SW 1271 (cell line): Measurements from ENCODE around the gene ATP9B.

Experiments used
- DNase-seq, 2 experiments: peaks; one replicate each; lab custom pipeline; 2025; lab: John Stamatoyannopoulos, UW

The ATP9B gene

DNA sequence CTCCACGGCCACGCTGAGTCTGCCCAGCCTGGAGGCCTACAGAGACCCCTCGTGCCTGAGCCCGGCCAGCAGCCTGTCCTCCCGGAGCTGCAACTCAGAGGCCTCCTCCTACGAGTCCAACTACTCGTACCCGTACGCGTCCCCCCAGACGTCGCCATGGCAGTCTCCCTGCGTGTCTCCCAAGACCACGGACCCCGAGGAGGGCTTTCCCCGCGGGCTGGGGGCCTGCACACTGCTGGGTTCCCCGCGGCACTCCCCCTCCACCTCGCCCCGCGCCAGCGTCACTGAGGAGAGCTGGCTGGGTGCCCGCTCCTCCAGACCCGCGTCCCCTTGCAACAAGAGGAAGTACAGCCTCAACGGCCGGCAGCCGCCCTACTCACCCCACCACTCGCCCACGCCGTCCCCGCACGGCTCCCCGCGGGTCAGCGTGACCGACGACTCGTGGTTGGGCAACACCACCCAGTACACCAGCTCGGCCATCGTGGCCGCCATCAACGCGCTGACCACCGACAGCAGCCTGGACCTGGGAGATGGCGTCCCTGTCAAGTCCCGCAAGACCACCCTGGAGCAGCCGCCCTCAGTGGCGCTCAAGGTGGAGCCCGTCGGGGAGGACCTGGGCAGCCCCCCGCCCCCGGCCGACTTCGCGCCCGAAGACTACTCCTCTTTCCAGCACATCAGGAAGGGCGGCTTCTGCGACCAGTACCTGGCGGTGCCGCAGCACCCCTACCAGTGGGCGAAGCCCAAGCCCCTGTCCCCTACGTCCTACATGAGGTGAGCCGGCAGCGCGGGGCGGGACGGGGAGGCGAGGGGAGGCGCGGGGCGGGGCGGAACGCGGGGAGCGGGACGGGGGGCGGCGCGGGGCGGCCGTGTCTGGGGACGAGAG, 341.8 kb downstream of the ATP9B start:
- no peak for DNase-seq

DNA sequence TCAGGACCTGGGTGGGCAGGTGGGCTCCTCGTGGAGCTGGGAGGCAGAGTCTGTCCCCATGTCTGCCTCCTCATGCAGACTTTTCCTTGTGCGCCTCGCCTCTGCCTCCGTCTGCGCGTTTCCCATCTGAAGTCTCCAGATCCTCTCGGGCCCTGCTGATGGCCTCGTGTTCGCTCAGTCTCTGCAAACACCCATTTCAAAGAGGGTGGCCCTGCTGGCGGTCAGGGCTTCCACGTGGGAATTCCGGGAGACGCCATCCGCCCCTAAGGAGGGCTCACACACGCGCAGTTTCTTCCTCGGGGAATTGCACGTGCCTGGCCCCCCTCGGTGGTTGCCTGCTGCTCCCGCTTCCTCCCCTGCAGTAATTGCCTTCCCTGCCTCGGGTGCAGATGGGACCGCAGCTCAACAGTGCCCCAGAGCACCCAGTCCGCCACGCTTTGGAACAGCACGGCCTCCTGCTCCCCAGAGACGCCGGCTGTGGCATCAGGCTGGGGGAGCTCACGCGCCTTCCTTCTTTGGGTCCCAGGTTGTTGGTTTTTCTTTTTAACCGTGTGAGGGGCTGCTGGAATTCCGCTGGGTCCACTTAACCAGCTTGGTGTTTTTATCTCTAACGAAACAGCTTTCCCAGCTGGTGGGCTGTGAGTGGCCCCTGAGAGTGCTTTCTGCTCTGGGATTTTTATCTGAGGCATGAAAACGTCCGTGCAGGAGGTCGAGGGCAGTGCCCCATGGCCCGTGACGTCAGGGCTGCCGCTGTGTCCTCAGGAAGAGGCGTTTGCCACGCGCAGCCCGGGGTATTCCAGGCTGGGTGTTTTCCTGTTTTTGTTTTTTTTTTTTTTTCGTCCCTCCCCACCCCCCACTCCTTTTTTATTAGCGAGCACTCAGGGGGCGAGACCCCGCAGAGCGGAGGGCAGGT, 342.7 kb downstream of the ATP9B start:
- DNase-seq: no peak

DNA sequence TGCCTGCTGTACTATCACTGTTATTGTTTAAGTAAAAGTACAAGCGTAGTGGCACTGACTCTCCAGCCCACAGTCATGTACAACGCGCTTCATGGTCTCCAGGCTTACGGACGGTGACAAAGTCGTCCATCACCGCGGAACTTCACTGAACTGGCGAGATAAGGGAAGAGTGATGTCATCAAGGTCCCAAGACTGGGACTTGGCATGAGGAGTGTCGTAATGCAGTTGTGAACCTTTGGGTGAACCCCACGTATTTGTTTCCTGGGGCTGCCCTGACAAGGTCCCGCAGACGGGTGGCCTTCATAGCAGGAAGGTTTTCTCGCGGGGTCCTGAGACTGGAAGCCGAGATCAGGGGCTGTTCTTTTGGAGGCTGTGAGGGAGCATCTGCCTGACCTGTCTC, 343.8 kb downstream of the ATP9B start:
- DNase-seq: no peak

DNA sequence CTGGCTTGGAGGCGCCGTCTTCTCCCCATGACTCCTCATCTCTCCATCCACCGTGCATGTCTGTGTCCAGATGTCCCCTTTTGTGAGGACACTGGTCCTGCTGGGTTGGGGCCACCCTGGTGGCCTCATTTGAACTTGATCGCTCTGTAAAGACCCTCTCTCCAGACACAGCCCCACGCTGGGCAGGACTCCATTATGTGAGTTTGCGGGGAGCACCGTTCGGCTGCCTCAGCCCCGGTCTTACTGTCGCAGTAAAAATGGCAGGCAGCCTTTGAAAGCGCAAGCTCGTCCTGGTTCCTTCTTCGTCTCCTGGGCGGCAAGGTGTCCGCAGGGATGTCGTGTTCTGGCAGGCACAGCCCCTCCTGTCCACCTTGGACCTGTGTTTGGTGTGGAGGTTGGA, 344.2 kb downstream of the ATP9B start:
- no peak for DNase-seq

DNA sequence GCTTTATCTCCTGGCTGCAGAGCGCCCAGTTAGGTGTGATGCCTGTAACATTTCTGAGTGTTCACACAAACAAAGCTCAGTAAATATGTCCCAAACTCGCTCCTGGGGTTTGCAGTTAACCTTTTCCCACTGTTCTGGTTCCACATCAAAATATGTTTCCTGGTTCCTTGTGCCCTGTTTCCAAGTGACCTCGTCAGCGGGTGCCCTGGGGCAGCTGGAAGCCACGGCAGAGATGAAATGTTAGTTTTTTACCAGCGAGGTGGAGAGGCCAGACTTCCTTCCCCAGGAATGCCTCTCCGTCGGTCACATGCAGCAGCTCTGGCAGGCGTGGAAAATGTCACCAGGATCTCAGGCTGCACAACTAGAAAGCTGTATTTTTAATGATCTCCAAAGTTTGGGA, 344.7 kb downstream of the ATP9B start:
- DNase-seq: no peak

DNA sequence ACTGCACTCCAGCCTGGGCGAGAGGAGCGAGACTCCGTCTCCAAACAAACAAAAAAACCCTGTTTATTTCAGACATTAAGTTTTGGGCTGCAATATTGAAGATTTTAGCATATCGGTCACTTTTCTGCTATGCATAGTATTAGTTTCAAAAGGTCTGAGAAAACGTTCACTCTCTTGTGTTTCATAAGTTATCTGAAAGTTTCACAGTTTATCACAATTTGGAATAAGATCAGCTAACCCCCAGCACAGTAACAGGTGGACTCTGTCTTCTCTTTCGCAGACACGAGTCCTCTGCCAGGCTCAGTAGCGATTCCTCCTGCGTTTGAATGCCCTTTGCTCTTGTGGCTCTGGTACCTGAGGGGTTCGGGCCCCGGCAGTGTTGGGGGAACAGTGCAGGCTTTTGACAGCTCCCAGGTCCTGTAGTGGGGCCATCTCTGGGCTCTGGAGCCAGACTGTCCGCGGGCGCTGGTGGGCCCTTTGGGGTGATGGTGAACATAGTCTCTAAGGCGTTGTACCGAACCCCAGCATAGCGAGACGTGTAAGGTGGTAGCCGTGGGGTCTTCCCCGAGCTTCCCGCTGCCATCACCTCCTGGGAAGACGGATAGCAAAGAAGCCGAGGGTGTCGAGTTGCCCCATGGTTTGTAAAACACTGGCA, 347.0 kb downstream of the ATP9B start:
- no peak for DNase-seq

DNA sequence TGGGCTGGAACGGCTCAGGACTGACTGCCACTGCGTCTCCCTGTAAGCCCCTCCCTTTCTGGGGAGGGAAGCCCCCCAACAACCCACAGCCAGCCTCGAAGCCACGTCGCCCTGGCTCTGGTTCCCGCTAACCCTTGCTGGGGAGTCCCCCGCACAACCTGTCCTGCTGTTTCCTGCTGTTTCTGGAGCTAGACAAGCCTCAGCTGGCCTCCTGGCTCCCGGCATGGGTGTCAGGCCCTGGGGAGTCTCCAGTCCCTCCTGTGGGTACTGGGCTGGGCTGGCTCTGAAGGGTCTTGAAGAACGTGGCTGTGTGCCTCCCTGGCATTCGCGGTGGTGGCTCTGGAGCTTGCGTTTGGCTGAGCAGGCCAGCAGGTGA, 347.5 kb downstream of the ATP9B start:
- no peak for DNase-seq

DNA sequence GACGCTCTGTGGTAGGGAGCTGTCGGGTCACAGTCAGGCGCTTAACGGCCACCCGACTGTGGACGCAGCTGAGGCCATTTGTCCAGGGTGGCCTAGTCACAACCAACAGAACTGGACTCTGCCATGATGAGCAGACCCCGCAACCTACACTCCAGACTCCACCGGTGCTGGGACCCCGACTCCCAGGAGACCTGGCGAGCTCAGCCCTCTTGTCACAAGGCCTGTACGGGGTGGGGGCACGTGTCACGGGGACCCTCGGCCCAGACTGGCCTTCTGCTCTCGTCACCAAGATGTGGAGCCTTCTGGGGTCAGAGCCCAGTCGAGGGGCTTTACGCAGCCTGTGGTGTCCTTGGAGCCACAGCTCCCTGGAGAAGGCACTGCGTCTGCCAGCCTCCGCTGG, 349.0 kb downstream of the ATP9B start:
- no peak for DNase-seq

DNA sequence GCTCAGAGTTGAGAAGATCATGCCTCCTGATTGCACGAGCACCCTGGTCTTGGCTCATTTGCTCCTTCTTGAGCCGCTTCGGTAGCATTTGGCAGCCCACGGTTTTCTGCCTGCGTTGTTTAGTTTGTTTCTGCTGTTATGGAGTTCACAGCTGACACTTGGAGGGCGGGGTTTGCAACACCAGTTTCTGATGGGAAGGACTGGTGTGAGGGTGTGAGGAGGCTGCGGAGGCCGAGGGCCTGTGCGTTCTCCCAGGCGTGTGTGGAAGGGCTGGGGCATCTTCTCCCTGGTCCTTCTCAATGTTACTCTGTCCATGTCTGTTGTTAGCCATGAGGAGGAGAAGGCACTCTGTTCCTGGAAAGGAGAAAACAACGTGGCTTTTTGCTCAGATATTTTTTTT, 349.4 kb downstream of the ATP9B start:
- DNase-seq: no peak

DNA sequence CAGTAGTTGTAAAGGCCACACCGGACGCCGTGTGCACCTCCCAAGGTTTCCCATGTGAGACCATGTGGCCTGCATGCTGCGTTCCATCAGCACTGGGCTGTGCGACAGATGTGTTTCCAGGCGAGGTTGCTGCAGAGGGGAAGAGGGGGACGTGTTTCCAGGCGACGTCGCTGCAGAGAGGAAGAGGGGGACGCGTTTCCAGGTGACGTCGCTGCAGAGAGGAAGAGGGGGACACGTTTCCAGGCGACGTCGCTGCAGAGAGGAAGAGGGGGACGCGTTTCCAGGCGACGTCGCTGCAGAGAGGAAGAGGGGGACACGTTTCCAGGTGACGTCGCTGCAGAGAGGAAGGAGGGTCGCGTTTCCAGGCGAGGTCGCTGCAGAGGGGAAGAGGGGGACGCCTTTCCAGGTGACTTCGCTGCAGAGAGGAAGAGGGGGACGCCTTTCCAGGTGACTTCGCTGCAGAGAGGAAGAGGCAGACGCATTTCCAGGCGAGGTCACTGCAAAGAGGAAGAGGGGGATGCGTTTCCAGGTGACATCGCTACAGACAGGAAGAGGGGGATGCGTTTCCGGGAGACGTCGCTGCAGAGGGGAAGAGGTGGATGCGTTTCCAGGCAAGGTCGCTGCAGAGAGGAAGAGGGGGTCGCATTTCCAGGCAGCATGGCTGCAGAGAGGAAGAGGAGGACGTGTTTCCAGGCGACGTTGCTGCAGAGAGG, 351.0 kb downstream of the ATP9B start:
- DNase-seq: no peak

DNA sequence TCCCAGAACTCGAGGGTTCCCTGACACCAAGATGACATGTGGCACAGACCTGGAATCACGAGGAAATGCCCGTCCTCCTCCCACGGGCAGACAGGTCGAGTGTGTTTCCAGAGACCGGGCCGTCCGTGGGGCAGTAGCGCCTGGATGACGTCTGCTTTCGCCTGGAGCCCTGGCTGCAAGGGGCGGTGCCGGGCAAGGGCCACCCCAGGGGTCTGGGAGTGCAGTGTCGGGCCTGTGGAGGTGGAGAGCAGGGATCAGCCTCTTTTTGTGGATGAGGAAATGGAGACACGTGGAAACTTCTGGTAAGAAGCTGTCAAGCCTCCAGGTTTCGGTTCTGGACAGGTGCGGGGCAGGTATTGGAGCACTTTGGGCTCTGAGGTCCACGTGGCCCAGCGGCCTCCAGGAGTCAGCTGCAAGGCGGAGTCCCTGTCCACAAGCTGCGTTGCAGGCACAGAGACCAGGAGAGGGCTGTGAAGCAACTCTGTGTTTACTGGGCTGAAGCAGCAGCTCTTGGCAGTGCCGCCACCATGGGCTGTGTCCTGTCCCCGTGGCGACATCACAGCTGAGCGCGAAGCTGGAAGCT, 352.2 kb downstream of the ATP9B start:
- DNase-seq: no peak

DNA sequence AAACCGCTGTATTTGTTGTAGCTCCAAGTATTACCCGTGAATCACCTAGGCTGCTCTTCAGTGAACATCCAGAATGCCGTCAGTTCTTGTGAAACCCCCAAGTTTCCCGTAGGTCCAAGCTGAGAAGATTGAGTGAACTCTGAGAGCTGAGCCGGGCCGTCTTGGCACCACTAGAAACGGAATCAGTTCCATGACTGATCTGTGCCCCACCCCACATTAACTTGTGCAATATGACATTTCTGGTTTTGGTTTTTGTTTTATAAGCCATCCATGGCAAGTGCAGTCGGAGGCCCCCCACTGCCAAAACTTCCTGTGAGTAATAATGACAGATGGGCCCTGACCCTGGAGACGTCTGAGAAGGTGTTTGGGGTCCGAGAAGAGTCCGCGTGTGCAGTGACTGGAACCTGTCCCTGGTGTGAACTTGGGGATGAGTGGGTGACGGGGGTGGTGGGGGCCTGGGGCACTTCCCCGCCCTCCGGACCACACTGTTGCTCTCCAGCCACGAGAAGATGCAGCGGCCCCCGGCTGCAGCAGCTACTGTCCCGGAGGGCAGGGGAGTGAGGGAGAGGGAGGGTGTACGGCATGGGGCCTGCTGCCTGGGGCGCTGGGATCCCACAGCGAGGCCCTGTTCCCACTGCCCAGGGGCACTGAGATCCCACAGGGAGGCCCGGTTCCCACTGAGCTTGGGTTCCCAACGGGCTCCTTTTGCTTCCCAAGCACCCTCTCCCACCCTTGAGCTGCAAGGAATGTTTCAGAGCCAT, 353.0 kb downstream of the ATP9B start:
- no peak for DNase-seq

DNA sequence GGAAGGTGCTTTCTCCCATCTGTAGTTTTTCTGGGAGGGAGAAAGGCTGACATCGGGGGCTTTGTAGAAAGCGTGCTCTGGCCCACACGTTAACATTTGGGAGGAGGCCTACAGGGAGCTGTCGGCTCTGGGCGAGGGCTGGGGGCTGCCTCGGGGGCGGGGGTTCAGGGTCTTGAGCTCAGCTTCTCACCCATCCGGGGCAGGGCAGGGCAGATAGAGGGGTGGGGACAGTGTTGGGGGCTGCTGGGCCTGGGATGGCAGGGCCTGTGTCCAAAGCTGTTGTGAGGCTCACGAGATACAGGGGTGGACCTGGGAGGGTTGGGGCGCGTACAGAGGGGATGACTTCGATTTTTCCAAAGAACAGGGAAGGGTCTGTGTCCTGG, 353.6 kb downstream of the ATP9B start:
- no peak for DNase-seq

DNA sequence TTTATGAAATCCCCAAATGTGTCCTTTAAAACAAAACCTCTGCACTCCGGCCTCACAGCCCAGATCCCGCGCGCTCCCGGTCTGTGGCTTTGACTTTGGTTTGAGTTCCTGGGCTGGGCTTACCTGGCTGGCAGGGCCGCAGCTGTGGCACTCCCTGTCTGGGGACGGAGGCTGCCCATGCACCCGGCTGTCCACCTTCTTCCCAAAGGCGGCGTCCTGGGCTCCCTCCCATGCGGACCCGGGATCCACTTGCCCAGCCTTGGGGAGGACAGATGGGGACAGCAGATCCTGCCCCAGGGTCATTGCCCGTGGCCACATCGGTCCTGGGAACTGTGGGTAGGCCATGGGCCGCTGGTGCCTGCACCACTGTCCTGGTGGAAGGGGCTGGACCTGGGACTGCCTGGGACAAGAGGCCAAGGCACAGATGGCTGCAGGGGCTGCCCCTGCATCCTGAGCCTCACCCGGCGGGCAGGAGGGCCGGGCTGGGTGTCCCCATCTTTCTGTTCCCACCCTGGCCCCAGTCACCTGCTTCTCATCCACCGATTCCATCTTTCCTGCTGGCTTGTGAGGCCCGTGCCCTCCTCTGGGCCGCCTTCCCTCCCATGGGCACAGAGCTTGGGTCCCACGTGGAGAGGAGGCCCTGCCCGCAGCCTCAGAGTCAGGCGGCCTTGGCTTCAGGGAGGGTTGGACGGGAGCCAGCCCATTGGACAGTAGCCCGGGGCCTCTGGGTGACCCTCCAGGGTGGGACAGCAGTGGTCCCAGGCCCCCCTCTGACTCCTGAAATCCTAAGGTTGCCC, 354.2 kb downstream of the ATP9B start:
- no peak for DNase-seq

DNA sequence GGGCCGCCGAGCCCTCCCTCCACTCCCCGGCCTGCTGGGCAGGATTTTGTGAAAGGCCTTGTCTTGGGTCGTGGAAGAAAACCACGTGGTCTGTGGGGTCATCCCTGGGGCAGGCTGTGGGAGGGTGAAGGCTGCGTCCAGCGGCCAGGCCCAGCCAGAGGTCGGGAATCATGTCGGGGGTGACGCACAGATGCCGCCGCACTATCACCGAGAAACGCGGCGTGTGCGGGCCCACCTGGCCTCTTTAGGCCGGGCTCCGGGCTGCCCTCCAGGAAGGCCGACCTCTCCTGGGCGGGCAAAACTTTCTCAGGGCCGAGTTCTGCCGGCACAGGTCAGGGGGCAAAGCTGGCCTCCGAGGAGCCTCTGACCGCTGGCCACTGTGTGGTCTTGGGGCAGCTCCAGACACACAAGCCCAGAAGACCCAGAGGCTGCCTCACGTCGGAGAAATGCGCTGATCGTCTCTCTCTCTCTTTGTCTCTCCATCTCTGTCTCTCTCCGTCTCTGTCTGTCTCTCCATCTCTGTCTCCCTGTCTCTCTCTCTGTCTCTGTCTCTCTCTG, 354.9 kb downstream of the ATP9B start:
- no peak for DNase-seq

DNA sequence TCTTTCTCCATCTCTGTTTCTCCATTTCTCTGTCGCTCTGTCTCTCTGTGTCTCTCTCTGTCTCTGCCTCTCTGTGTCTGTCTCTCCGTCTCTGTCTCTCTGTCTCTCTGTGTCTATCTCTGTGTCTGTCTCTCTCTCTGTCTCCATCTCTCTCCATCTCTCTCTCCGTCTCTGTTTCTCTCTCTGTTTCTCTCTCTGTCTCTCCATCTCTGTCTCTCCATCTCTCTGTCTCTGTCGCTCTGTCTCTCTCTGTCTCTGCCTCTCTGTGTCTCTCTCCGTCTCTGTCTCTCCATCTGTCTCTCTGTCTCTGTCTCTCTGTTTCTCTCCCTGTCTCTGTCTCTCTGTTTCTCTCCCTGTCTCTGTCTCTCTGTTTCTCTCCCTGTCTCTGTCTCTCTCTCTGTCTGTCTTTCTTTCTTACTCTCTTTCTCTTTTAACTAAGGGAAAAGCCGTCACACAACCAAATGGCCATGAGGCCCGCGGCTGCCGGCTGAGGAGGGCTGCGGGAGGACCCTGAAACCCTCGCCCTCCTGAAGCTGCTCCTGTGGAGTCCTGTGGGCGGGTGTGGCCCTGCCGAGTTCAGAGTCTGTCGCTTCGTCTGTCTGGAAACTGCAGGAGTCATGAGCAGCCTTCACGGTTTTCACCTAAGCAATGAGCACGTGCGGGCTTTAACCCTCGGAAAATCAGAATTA, 355.8 kb downstream of the ATP9B start:
- no peak for DNase-seq

DNA sequence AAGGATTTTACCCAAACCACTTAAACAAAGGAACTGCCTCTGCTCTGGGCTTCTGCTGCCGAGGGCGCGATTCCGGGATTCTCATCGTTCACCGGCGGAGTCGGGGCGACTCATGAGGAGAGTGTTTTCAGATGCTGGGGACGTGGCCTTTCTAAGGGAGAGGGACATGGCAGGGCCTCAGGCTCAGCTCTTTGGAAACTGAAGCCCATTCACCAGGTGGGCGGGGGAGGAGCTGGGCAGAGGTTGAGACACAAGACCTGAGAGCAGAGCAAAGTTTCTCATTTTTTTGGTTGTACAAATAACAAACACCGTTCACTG, 356.3 kb downstream of the ATP9B start:
- no peak for DNase-seq

DNA sequence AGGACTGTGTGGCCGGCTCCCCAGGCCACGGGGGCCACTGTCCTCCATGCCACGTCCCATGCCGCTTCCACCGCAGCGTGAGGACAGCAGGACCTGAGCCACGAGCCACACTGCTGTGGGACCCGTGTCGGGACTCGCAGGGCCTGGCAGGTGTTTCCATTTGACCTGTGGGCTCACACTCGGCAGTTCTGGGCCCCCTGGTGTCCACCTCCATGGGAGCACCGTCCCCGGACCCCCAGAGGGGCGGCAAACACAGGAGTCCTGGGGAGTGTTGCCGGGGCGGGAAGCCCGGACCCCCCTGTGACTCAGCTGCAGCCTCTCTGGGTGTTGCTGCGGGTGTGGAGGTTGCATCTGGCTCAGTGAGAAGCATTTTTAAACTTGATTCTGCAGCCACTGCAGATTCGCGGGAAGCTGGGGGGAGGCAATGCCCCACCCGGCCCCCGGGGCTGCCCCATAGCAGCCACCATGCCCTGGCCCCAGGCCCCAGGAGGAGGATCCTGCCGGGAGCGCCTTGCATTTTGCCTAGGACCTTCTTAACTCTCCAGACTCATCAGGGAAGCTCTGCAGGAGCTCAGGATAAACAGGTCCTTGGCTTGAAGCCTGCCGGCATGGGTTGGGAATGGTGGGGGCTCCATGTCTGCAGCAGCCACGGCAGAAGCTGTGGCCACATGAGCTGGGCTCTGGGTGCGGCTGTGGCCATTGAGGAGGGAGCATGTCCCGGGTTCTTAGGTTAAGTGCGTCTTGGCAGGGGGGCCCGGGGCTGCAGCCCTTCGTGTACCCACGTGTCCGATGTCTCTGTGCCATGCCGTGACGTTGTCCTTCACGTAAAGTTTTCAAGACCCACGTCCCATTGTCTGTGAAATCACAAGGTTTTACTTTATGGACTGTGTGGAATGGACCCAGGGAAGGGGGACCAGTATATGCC, 357.4 kb downstream of the ATP9B start:
- no peak for DNase-seq
